H1 (cell line): ENCODE measurements around the gene FMO4.
A peak's percentile ranks its signal among the peaks of the same experiment; 100 is the strongest.

ENCODE experiments used
- EP300 ChIP-seq, 2 experiments: IDR thresholded peaks; 1 replicate in 1 of 2; 2 replicates in 1 of 2; pipeline ENCODE4 v1.6.1; 2011 to 2012; ENCODE audit warnings: low read depth in 2 of 2, low read length in 2 of 2, mild to moderate bottlenecking in 2 of 2, borderline replicate concordance in 1 of 2, inconsistent platforms in 1 of 2, moderate library complexity in 1 of 2
- GABPA ChIP-seq: IDR thresholded peaks from 2 replicates; pipeline ENCODE4 v1.6.1; 2011; ENCODE audit warnings: mild to moderate bottlenecking, low read length, moderate library complexity, borderline replicate concordance; ENCODE audit not compliant: insufficient read depth
- RFX5 ChIP-seq: IDR thresholded peaks from 2 replicates; pipeline ENCODE4 v1.6.1; 2011; ENCODE audit warnings: low read depth, low read length, improper control_type of control experiment, borderline replicate concordance
- TEAD4 ChIP-seq: IDR thresholded peaks from 2 replicates; pipeline ENCODE4 v1.6.1; 2012; ENCODE audit warnings: low read depth, low read length, inconsistent platforms, mixed read lengths
- TF ChIP-seq, protein P1 (sequence below), 3 experiments: IDR thresholded peaks; 1 replicate in 2 of 3; 2 replicates in 1 of 3; pipeline versions ENCODE4 v1.5.1 to v1.6.1; 2011; ENCODE audit warnings: low read length in 3 of 3, mild to moderate bottlenecking in 3 of 3, inconsistent platforms in 2 of 3, low read depth in 1 of 3, moderate library complexity in 1 of 3; ENCODE audit not compliant: insufficient read depth in 1 of 3; ENCODE audit errors: control extremely low read depth in 1 of 3

DNA sequence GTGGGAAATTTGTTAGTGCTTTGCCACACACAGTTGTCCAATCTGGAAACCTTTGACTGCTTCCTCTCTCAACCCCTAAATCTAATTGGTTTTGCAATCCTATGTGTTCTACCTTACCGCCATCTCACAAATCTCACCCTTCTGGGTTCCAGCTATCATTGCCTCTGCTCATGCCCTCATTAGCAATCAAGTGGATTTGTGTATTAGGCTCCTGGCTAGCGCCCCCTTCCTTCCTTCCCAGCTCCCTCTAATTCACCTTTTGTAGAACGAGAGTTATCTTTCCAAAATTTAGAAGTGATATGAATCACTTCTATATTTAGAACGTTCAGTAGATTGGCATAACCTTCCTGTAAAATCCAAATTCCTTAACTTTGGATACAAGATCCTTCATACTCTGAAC lies 47.1 kb upstream of the FMO4 start:
- TF ChIP-seq, protein P1, sequence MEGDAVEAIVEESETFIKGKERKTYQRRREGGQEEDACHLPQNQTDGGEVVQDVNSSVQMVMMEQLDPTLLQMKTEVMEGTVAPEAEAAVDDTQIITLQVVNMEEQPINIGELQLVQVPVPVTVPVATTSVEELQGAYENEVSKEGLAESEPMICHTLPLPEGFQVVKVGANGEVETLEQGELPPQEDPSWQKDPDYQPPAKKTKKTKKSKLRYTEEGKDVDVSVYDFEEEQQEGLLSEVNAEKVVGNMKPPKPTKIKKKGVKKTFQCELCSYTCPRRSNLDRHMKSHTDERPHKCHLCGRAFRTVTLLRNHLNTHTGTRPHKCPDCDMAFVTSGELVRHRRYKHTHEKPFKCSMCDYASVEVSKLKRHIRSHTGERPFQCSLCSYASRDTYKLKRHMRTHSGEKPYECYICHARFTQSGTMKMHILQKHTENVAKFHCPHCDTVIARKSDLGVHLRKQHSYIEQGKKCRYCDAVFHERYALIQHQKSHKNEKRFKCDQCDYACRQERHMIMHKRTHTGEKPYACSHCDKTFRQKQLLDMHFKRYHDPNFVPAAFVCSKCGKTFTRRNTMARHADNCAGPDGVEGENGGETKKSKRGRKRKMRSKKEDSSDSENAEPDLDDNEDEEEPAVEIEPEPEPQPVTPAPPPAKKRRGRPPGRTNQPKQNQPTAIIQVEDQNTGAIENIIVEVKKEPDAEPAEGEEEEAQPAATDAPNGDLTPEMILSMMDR (IDR thresholded peaks at IDR 0.05; ENCODE audit: control extremely low read depth in 1 of 3, insufficient read depth in 1 of 3, low read depth in 1 of 3, low read length in 3 of 3) = peak in 2 of 3 experiments; percentile 25 to 44; a peak in 3 of 4 replicates
- TF ChIP-seq TEAD4 = no peak
- TF ChIP-seq GABPA = no peak
- no peak for TF ChIP-seq EP300 (IDR thresholded peaks at IDR 0.05; ENCODE audit: borderline replicate concordance in 1 of 2, low read depth in 2 of 2, low read length in 2 of 2)
- TF ChIP-seq RFX5 = no peak
